Skin epidermis (tissue), 12 donors: ENCODE data around the gene STPG4.
"Not testable (repeated sequence)": the region's sequence is repeated elsewhere in the genome, so short reads cannot be mapped to it uniquely, and the experiment has no call there.

Experiments
- H3K27ac ChIP-seq, 21 experiments: fragments of 200-600 bp; sonication (generic) in 11 of 21; one replicate each; pipeline ENCODE4 v1.5.0; 2020; ENCODE audit warnings: mild to moderate bottlenecking in 3 of 21, inconsistent platforms in 2 of 21, moderate library complexity in 2 of 21
- H3K4me3 ChIP-seq, 7 experiments: fragments of 200-600 bp; sonication (generic) in 2 of 7; one replicate each; pipeline ENCODE4 v1.5.0; 2020; ENCODE audit warnings: inconsistent platforms in 2 of 7, mild to moderate bottlenecking in 2 of 7, moderate library complexity in 1 of 7

The STPG4 gene

GRCh38 chr2:47134386-47135090, 20.6 kb downstream of the STPG4 start:
- no peak overlapping the region for H3K4me3 ChIP-seq
- no peak overlapping the region for H3K27ac ChIP-seq

DNA sequence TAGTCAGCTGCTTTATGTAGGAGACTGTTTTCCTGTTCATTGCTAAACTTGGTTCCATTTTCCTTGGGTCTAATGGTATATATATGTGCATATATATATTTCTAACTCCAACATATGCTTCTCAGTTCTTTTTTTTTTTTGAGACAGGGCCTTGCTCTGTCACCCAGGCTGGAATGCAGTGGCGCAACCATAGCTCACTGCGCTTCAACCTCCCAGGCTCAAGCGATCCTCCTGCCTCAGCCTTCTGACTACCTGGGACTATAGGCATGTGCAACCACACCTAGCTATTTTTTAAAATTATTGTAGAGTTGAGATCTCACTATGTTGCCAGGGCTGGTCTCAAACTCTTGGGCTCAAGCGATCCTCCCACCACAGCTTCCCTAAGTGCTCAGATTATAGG, 22.1 kb downstream of the STPG4 start:
- no peak overlapping the region for H3K4me3 ChIP-seq
- no peak overlapping the region for H3K27ac ChIP-seq

DNA sequence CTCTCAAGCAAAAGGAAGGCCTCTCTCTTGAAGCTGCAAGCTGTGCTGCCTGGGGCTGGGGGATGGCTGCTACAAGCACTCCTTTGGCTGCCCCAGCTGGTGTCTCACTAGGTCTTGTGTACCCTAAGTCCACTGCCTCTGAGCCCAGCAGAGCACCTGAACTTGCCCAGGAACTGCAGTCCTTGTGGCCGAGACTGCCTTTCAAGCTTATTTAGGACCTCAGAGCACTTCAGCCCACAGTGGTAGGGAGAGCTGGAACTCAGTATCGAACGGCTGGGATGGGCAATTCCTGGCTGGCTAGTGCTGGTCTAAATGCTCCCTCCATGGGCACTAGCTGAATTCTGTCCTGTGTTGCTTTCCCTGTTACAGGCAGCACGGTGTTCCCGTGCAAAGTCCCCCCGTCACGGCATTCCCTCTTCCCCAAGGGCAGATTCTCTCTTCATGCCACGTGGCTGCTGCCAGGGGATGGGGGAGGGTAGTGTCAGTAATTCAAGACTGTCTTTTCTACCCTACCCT, 25.9 kb downstream of the STPG4 start:
- no peak overlapping the region for H3K4me3 ChIP-seq

GRCh38 chr2:47128705-47129104, 26.4 kb downstream of the STPG4 start:
- H3K27ac ChIP-seq, result no peak overlapping the region
- H3K4me3 ChIP-seq, result no peak overlapping the region

More for the DNA sequence above, 25.9 kb downstream of the STPG4 start:
- no peak overlapping the region for H3K27ac ChIP-seq

- Histone ChIP-seq H3K27ac (no peak overlapping the region), H3K4me3 (no peak overlapping the region)
Measured at GRCh38 chr2:47127862-47128543, 27.1 kb downstream of the STPG4 start.

- Histone ChIP-seq H3K27ac (no peak overlapping the region), H3K4me3 (no peak overlapping the region)
Measured at GRCh38 chr2:47126783-47127182, 28.3 kb downstream of the STPG4 start.

DNA sequence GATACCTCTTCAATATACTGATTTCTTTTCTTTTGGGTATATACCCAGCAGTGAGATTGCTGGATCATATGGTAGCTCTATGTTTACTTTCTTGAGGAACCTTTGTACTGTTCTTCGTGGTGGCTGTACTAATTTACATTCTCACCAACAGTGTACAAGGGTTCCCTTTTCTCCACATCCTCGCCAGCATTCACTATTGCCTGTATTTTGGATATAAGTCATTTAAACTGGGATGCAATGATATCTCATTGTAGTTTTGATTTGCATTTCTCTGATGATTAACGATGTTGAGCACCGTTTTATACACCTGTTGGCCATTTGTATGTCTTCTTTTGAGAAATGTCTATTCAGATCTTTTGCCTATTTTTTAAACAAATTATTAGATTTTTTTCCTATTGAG, 30.4 kb downstream of the STPG4 start:
- not testable (repeated sequence) for H3K4me3 ChIP-seq, H3K27ac ChIP-seq

DNA sequence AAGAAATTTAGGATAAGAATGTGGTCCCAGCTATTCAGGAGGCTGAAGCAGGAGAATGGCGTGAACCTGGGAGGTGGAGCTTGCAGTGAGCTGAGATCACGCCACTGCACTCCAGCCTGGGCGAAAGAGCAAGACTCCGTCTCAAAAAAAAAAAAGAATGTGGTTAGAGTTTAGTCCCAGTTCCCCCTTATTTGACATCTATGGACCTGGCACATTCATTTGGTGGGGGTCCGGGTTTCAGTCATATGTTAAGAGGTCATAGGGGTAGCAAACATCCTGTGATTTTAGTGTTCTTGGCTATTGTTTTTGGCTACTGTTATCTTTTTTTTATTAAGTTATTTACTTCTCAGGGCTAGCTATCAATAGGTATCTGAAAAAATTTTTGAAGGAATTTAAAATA, 34.7 kb downstream of the STPG4 start:
- not testable (repeated sequence) for H3K4me3 ChIP-seq, H3K27ac ChIP-seq

- no peak overlapping the region for H3K4me3 ChIP-seq
- peak overlapping the region in 1 of 21 experiments; percentile 29 for H3K27ac ChIP-seq
Measured at GRCh38 chr2:47119001-47119400, 36.1 kb downstream of the STPG4 start.

DNA sequence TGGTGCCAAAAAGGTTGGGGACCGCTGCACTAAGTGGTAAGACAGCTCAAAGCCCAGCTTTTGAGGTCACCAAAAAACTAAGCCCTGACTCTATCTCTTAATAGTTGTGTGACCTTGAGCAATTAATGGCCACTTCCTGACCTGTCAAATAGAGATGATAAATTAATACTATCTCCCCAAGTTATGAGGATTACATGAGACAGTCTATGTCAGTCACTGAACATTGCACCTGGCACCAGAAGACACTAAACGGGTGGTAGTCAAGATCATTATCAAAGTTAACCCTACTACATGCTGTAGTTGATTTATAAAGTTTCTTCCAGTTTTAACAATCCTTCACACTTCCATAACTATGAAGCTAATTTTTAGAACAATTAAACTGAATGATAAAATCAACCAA, 36.5 kb downstream of the STPG4 start:
- Histone ChIP-seq H3K27ac (peak overlapping the region in 1 of 21 experiments; percentile 29), H3K4me3 (no peak overlapping the region)

DNA sequence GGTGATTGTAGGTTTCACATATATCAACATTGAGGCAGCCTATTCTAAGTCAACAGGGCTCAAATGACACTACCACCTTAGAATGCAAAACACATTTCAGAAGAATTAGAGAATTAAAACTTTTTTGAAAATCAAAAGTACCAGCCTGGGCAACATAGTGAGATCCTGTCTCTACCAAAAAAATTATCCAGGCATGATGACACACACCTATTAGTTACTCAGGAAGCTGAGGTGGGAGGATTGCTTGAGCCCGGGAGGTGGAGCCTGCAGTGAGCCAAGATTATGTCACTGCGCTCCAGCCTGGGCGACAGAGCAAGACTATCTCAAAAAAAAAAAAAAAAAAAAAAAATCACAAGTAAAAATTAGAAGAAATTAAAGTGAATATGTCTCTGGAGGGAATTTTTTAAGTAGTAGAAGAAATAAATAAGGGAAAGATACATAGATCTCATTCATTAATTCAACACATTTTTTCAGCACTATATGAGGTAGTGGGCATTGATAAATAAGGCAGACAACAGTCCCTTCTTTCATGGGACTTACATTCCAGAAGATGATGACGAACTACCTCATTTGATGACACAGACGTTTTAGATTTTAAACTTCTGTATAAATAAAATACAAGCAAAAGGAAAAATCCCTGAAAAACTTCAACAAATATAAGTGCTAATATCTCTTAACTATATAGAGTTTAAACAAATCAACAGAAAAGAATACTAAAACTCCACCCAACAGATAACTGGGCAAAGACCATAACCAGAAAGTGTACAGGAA, 42.3 kb downstream of the STPG4 start:
- H3K4me3 ChIP-seq, result no peak overlapping the region
- no peak overlapping the region for H3K27ac ChIP-seq

DNA sequence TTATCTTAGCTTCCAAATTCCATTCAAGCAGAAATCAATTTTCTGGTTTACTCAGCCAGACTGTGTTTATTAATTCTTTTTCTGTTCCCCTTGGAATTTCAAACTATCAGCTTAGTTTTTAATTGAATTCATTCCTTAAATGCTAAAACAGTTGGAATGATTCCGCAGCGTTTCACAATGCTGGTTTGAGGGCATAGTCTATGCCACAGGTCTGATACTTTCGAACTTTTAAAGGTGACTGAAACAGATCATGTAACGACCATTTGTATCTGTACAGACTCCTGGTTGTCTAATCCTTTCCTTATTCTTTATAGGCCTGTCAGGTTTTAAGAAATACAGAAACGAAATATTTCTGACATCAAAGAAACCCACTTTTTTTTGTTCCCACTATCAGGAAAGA, 45.4 kb downstream of the STPG4 start:
- H3K4me3 ChIP-seq, result no peak overlapping the region

GRCh38 chr2:47109007-47109375, 46.1 kb downstream of the STPG4 start:
- peak overlapping the region in 2 of 21 experiments; percentile 2 to 11 for H3K27ac ChIP-seq
- H3K4me3 ChIP-seq, result no peak overlapping the region

More for the DNA sequence above, 45.4 kb downstream of the STPG4 start:
- H3K27ac ChIP-seq, result peak overlapping the region in 1 of 21 experiments; percentile 2

GRCh38 chr2:47108267-47109006, 46.7 kb downstream of the STPG4 start:
- H3K4me3 ChIP-seq, result not testable (repeated sequence)
- H3K27ac ChIP-seq, result peak overlapping the region in 1 of 21 experiments; percentile 11

DNA sequence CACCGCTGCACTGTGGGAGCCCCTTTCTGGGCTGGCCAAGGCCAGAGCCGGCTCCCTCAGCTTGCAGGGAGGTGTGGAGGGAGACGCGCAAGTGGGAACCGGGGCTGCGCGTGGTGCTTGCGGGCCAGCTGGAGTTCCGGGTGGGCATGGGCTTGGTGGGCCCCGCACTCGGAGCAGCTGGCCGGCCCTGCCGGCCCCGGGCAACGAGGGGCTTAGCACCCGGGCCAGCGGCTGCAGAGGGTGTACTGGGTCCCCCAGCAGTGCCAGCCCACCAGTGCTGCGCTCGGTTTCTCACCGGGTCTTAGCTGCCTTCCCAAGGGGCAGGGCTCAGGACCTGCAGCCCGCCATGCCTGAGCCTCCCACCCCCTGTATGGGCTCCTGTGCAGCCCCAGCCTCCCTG, 47.9 kb downstream of the STPG4 start:
- not testable (repeated sequence) for H3K4me3 ChIP-seq, H3K27ac ChIP-seq

DNA sequence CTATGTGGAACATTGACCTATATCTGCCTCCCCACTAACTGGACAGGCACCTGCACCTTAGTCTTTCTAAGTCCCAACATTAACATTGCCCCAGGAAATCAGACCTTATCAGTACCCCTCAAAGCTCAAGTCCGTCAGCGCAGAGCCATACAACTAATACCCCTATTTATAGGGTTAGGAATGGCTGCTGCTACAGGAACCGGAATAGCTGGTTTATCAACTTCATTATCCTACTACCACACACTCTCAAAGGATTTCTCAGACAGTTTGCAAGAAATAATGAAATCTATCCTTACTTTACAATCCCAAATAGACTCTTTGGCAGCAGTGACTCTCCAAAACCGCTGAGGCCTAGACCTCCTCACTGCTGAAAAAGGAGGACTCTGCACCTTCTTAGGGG, 48.9 kb downstream of the STPG4 start:
- peak overlapping the region in 1 of 21 experiments; percentile 11 for H3K27ac ChIP-seq
- not testable (repeated sequence) for H3K4me3 ChIP-seq

GRCh38 chr2:47099712-47100111, 55.4 kb downstream of the STPG4 start:
- not testable (repeated sequence) for H3K4me3 ChIP-seq, H3K27ac ChIP-seq

- Histone ChIP-seq H3K27ac (peak overlapping the region in 1 of 21 experiments; percentile 2), H3K4me3 (no peak overlapping the region)
Measured at GRCh38 chr2:47098953-47099352, 56.2 kb downstream of the STPG4 start.

GRCh38 chr2:47097563-47097962, 57.5 kb downstream of the STPG4 start:
- H3K4me3 ChIP-seq, result no peak overlapping the region

DNA sequence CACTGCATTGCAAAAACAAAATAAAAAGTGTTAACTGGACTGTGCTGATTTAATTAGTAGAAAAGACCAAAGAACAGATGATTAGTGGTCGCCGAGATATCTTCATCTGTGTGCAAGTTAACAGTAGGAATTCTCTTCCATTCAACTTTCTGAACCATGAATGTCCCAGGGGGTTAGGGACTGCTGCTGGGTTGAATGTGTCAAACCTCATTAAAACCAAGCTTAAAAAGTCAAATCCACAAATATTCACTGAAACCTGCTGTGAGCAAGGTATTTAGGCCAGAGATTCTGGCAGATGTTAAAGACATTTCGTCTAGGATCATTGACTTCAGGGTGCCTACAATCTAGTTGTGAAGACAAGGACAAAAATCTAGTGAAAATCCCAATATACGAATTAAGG, 58.7 kb downstream of the STPG4 start:
- Histone ChIP-seq H3K27ac (no peak overlapping the region), H3K4me3 (no peak overlapping the region)

More at GRCh38 chr2:47097563-47097962, 57.5 kb downstream of the STPG4 start:
- H3K27ac ChIP-seq, result no peak overlapping the region
